ENCODE data around the gene TTC32.
"Not testable (repeated sequence)": the region's sequence is repeated elsewhere in the genome, so short reads cannot be mapped to it uniquely, and the experiment has no call there.

Gene TTC32

DNA sequence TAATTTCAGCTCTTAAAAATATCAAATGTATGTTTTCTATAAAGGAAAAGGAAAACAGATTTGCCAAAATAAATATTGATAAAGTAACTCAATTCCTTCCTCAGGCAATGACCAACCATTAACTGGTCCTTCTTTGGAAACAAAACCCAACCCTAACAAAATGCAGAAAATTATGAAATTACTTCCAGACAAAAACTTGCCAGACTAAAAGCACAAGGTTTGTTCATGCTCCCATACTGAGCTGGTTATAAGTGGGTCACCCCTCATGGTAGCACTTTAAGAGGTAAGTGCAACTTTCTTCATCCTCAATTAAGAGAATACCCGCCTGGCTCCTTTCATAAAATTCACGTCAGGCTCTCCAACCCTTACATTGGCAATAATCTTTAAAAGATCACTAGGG lies 31.1 kb upstream of the TTC32 start:
- peaks cover 4% of the 10 kb centered on the region; the same call in 1 of the 2 replicates for H3F3A ChIP-seq (ENCODE audit: insufficient read depth, low read length)
- H3K79me2 ChIP-seq (ENCODE audit: low read length): no peaks in the 10 kb centered on the region
- peak overlapping the region; percentile 59 for H3K4me2 ChIP-seq (ENCODE audit: low read depth, low read length)
- no peaks in the 10 kb centered on the region for H3K36me3 ChIP-seq (replicated peaks; ENCODE audit: insufficient read depth, low read length)
- DNase-seq: no peak
- no peak for TF ChIP-seq EZH2 (optimal IDR thresholded peaks at IDR 0.05; ENCODE audit: low read depth, low read length)
- no peak for TF ChIP-seq EZH2phosphoT487 (IDR thresholded peaks at IDR 0.05; ENCODE audit: low read length)
- TF ChIP-seq, protein P1, sequence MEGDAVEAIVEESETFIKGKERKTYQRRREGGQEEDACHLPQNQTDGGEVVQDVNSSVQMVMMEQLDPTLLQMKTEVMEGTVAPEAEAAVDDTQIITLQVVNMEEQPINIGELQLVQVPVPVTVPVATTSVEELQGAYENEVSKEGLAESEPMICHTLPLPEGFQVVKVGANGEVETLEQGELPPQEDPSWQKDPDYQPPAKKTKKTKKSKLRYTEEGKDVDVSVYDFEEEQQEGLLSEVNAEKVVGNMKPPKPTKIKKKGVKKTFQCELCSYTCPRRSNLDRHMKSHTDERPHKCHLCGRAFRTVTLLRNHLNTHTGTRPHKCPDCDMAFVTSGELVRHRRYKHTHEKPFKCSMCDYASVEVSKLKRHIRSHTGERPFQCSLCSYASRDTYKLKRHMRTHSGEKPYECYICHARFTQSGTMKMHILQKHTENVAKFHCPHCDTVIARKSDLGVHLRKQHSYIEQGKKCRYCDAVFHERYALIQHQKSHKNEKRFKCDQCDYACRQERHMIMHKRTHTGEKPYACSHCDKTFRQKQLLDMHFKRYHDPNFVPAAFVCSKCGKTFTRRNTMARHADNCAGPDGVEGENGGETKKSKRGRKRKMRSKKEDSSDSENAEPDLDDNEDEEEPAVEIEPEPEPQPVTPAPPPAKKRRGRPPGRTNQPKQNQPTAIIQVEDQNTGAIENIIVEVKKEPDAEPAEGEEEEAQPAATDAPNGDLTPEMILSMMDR (IDR thresholded peaks at IDR 0.05; ENCODE audit: low read length): no peak
- peaks cover 12% of the 10 kb centered on the region for H3K4me1 ChIP-seq (ENCODE audit: low read length)
- H3K4me3 ChIP-seq (ENCODE audit: low read length): no peak overlapping the region
- peak overlapping the region; percentile 18; the same call in 1 of the 2 replicates for H2AFZ ChIP-seq (ENCODE audit: low read length)
- no peaks in the 10 kb centered on the region for H4K20me1 ChIP-seq (ENCODE audit: insufficient read depth, low read length)
- no peaks in the 10 kb centered on the region for H3K9me2 ChIP-seq (replicated peaks; ENCODE audit: insufficient read depth, low read length)
- peak overlapping the region; percentile 54; the same call in 1 of the 2 replicates for H3K27ac ChIP-seq (ENCODE audit: low read length)
- H3K27me3 ChIP-seq (replicated peaks; ENCODE audit: insufficient read depth, low read length): no peaks in the 10 kb centered on the region
- H3K9me3 ChIP-seq (replicated peaks; ENCODE audit: insufficient read depth, low read length): no peaks in the 10 kb centered on the region
- peak overlapping the region; percentile 21; the same call in 1 of the 2 replicates for H3K9ac ChIP-seq (ENCODE audit: low read length)

DNA sequence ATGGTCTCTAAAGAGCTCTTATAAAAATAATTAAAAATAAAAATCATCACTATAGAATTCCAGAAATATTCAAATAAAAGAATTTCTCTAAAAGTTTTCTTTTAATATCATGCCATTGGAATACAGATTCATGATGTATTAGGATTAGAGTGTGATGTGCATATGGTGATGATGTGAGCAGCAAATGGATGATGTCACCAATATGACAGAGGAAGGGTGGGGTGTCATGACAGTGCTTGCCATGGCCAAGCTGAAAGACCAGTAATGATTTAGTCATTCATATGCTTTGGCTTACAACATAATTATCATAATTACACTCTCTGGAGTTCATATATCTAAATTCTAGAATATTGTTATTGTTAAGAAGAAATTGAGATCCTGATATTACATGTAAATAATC lies 27.4 kb upstream of the TTC32 start:
- H3K27me3 ChIP-seq (replicated peaks; ENCODE audit: insufficient read depth, low read length): no peaks in the 10 kb centered on the region

DNA sequence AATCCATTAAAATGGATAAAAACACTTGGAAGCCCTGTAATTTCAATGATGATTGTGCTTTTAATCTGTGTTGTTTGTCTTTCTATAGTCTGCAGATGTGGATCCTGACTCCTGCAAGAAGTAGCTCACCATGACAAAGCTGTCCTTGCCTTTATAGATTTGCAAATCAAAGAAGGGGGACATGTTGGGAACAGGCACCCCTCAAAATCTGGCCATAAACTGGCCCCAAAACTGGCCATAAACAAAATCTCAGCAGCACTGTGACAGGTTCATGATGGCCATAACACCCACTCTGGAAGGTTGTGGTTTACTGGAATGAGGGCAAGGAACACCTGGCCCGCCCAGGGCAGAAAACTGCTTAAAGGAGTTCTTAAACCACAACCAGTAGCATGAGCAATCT lies 26.0 kb upstream of the TTC32 start:
- not testable (repeated sequence) for H2AFZ ChIP-seq (ENCODE audit: low read length); H3K27ac ChIP-seq (ENCODE audit: low read length); H3K4me2 ChIP-seq (ENCODE audit: low read depth, low read length); H3K9ac ChIP-seq (ENCODE audit: low read length); DNase-seq; H3K9me2 ChIP-seq (replicated peaks; ENCODE audit: insufficient read depth, low read length); H3K79me2 ChIP-seq (ENCODE audit: low read length); H4K20me1 ChIP-seq (ENCODE audit: insufficient read depth, low read length); H3K4me3 ChIP-seq (ENCODE audit: low read length); H3K36me3 ChIP-seq (replicated peaks; ENCODE audit: insufficient read depth, low read length); H3F3A ChIP-seq (ENCODE audit: insufficient read depth, low read length); H3K4me1 ChIP-seq (ENCODE audit: low read length); H3K27me3 ChIP-seq (replicated peaks; ENCODE audit: insufficient read depth, low read length); H3K9me3 ChIP-seq (replicated peaks; ENCODE audit: insufficient read depth, low read length)

More for the DNA sequence above, 27.4 kb upstream of the TTC32 start:
- TF ChIP-seq, protein P1 (IDR thresholded peaks at IDR 0.05; ENCODE audit: low read length): no peak
- TF ChIP-seq EZH2phosphoT487 (IDR thresholded peaks at IDR 0.05; ENCODE audit: low read length): no peak
- no peak for TF ChIP-seq EZH2 (optimal IDR thresholded peaks at IDR 0.05; ENCODE audit: low read depth, low read length)
- Histone ChIP-seq H3F3A (ENCODE audit: insufficient read depth, low read length) (peaks cover 4% of the 10 kb centered on the region; the same call in 1 of the 2 replicates), H3K4me3 (ENCODE audit: low read length) (no peak overlapping the region), H3K4me2 (ENCODE audit: low read depth, low read length) (no peak overlapping the region), H3K9ac (ENCODE audit: low read length) (no peak overlapping the region), H3K79me2 (ENCODE audit: low read length) (no peaks in the 10 kb centered on the region), H3K4me1 (ENCODE audit: low read length) (peaks cover 12% of the 10 kb centered on the region), H3K36me3 (replicated peaks; ENCODE audit: insufficient read depth, low read length) (no peaks in the 10 kb centered on the region), H3K9me3 (replicated peaks; ENCODE audit: insufficient read depth, low read length) (no peaks in the 10 kb centered on the region), H4K20me1 (ENCODE audit: insufficient read depth, low read length) (no peaks in the 10 kb centered on the region), H3K9me2 (replicated peaks; ENCODE audit: insufficient read depth, low read length) (no peaks in the 10 kb centered on the region), H3K27ac (ENCODE audit: low read length) (no peak overlapping the region), H2AFZ (ENCODE audit: low read length) (no peak overlapping the region)
- no peak for DNase-seq

DNA sequence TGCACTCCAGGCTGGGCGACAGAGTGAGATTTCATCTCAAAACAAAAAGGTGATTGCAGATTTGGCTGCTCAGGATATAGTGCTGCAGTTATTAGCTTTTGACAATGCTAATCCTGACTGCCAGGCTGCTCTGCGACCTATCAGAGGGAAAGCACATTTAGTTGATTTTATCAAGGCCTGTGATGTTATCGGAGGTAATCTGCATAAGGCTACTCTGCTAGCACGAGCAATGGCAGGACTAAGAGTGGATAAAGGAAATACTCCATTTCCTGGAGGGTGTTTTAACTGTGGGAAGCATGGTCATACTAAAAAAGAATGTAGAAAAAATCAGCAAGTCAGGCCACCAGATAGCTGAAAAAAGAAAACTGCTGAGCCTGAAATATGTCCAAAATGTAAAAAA lies 22.7 kb upstream of the TTC32 start:
- H4K20me1 ChIP-seq (ENCODE audit: insufficient read depth, low read length); H3F3A ChIP-seq (ENCODE audit: insufficient read depth, low read length); H3K79me2 ChIP-seq (ENCODE audit: low read length); H3K9me3 ChIP-seq (replicated peaks; ENCODE audit: insufficient read depth, low read length); H3K9me2 ChIP-seq (replicated peaks; ENCODE audit: insufficient read depth, low read length); H3K4me2 ChIP-seq (ENCODE audit: low read depth, low read length); H3K27ac ChIP-seq (ENCODE audit: low read length); H3K9ac ChIP-seq (ENCODE audit: low read length); H3K36me3 ChIP-seq (replicated peaks; ENCODE audit: insufficient read depth, low read length); H3K27me3 ChIP-seq (replicated peaks; ENCODE audit: insufficient read depth, low read length); H3K4me3 ChIP-seq (ENCODE audit: low read length); H2AFZ ChIP-seq (ENCODE audit: low read length); H3K4me1 ChIP-seq (ENCODE audit: low read length); DNase-seq: not testable (repeated sequence)

DNA sequence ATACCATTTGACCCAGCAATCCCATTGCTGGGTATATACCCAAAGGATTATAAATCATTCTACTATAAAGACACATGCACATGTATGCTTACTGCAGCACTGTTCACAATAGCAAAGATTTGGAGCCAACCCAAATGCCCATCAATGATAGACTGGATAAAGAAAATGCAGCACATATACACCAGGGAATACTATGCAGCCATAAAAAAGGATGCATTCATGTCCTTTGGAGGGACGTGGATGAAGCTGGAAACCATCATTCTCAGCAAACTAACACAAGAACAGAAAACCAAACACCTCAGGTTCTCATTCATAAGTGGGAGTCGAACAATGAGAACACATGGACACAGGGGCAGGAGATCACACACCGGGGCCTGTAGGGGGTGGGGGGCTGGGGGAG lies 20.4 kb upstream of the TTC32 start:
- H4K20me1 ChIP-seq (ENCODE audit: insufficient read depth, low read length); H3K9me2 ChIP-seq (replicated peaks; ENCODE audit: insufficient read depth, low read length); H3K4me2 ChIP-seq (ENCODE audit: low read depth, low read length); H3K27ac ChIP-seq (ENCODE audit: low read length); DNase-seq; H3K36me3 ChIP-seq (replicated peaks; ENCODE audit: insufficient read depth, low read length); H3F3A ChIP-seq (ENCODE audit: insufficient read depth, low read length); H3K79me2 ChIP-seq (ENCODE audit: low read length); H3K4me1 ChIP-seq (ENCODE audit: low read length); H3K9me3 ChIP-seq (replicated peaks; ENCODE audit: insufficient read depth, low read length); H2AFZ ChIP-seq (ENCODE audit: low read length); H3K27me3 ChIP-seq (replicated peaks; ENCODE audit: insufficient read depth, low read length); H3K4me3 ChIP-seq (ENCODE audit: low read length); H3K9ac ChIP-seq (ENCODE audit: low read length): not testable (repeated sequence)
